NCI-H1694 treated with DMSO at 0.1 percent for 48 hours (cell line): ENCODE results near the gene BICRA.
"Not testable (repeated sequence)": the region's sequence is repeated elsewhere in the genome, so short reads cannot be mapped to it uniquely, and the experiment has no call there.

Experiments used
- DNase-seq: peaks from one replicate; lab custom pipeline; 2025; lab: John Stamatoyannopoulos, UW

BICRA gene

GRCh38 chr19:47608969-47609905 is at the start of gene BICRA:
Gene BICRA (plus strand): TSS chr19:47609134. CDS start chr19:47673575, 64,441 bp downstream.
- peak; percentile 57 for DNase-seq

- DNase-seq, result no peak
Measured at GRCh38 chr19:47560999-47561398, 47.9 kb upstream of the BICRA start.

GRCh38 chr19:47561440-47562057 is 47.4 kb upstream of the BICRA start:
- no peak for DNase-seq

- DNase-seq, result no peak
Measured at GRCh38 chr19:47564081-47564480, 44.9 kb upstream of the BICRA start.

GRCh38 chr19:47569331-47569730 is 39.6 kb upstream of the BICRA start:
- no peak for DNase-seq

GRCh38 chr19:47572635-47573034 is 36.3 kb upstream of the BICRA start:
- DNase-seq, result no peak

GRCh38 chr19:47573071-47574026 is 35.6 kb upstream of the BICRA start, which contains the start of gene ZNF541:
Gene ZNF541 (minus strand): TSS chr19:47573148. CDS start chr19:47555856, 17,292 bp downstream.
- no peak for DNase-seq

- DNase-seq, result no peak
Measured at GRCh38 chr19:47580397-47580796, 28.5 kb upstream of the BICRA start.

GRCh38 chr19:47581605-47582319 is 27.2 kb upstream of the BICRA start:
- DNase-seq, result no peak

GRCh38 chr19:47582320-47582909 is 26.5 kb upstream of the BICRA start:
- DNase-seq, result no peak

- not testable (repeated sequence) for DNase-seq
Measured at GRCh38 chr19:47583161-47583560, 25.8 kb upstream of the BICRA start.

GRCh38 chr19:47587295-47587694 is 21.6 kb upstream of the BICRA start:
- DNase-seq, result no peak

- DNase-seq, result no peak
Measured at GRCh38 chr19:47589824-47590223, 19.1 kb upstream of the BICRA start.

GRCh38 chr19:47593860-47594259 is 15.1 kb upstream of the BICRA start:
- DNase-seq, result no peak

- DNase-seq, result no peak
Measured at GRCh38 chr19:47595944-47596343, 13.0 kb upstream of the BICRA start.

- no peak for DNase-seq
Measured at GRCh38 chr19:47598407-47599349, 10.3 kb upstream of the BICRA start.

GRCh38 chr19:47599671-47600245 is 9.2 kb upstream of the BICRA start:
- DNase-seq, result not testable (repeated sequence)

- peak; percentile 97 for DNase-seq
Measured at GRCh38 chr19:47600246-47601179, 8.4 kb upstream of the BICRA start.
